Stimulated activated CD8-positive, alpha-beta memory T cell treated with anti-CD3 and anti-CD28 coated beads, Interleukin-2, amount 100 ng/mL, for 48 hours (primary cell): ENCODE results near the gene MRPL40.
"Not testable (repeated sequence)": the region's sequence is repeated elsewhere in the genome, so short reads cannot be mapped to it uniquely, and the experiment has no call there.

ENCODE experiments used
- DNase-seq, 2 donors: peaks; one replicate each; pipeline ENCODE4 v3.0.0-alpha.2; 2020; ENCODE audit warnings: low read depth in 2 of 2

Gene MRPL40

GRCh38 chr22:19440411-19441195 lies 8.3 kb downstream of the MRPL40 start:
- DNase-seq = no peak

GRCh38 chr22:19442166-19442565 lies 9.8 kb downstream of the MRPL40 start:
- DNase-seq = no peak

GRCh38 chr22:19443544-19444211 lies 11.3 kb downstream of the MRPL40 start:
- no peak for DNase-seq

GRCh38 chr22:19445279-19445982 lies 13.1 kb downstream of the MRPL40 start:
- DNase-seq = not testable (repeated sequence)

- DNase-seq = no peak
Measured at GRCh38 chr22:19446603-19447329, 14.4 kb downstream of the MRPL40 start.

GRCh38 chr22:19447330-19448075 lies 15.2 kb downstream of the MRPL40 start, which contains the start of gene C22orf39:
TSS of gene C22orf39 (minus strand) at chr22:19447711. CDS start at chr22:19447688, 23 bp downstream.
- DNase-seq = peak; percentile 72 to 75

GRCh38 chr22:19448076-19448607 lies 15.8 kb downstream of the MRPL40 start:
- DNase-seq = no peak

- DNase-seq = peak in 1 of 2 donors; percentile 41
Measured at GRCh38 chr22:19448739-19449421, 16.5 kb downstream of the MRPL40 start.

GRCh38 chr22:19449422-19449767 lies 17.1 kb downstream of the MRPL40 start:
- no peak for DNase-seq

GRCh38 chr22:19450363-19451175 lies 18.2 kb downstream of the MRPL40 start:
- DNase-seq = no peak

- no peak for DNase-seq
Measured at GRCh38 chr22:19451570-19451969, 19.2 kb downstream of the MRPL40 start.

GRCh38 chr22:19453718-19454117 lies 21.4 kb downstream of the MRPL40 start:
- DNase-seq = no peak

- no peak for DNase-seq
Measured at GRCh38 chr22:19454156-19454555, 21.8 kb downstream of the MRPL40 start.

GRCh38 chr22:19455033-19455432 lies 22.7 kb downstream of the MRPL40 start:
- no peak for DNase-seq

GRCh38 chr22:19455585-19456370 lies 23.4 kb downstream of the MRPL40 start:
- DNase-seq = no peak

GRCh38 chr22:19456541-19456940 lies 24.2 kb downstream of the MRPL40 start:
- no peak for DNase-seq

GRCh38 chr22:19457828-19458428 lies 25.6 kb downstream of the MRPL40 start:
- DNase-seq = no peak

- no peak for DNase-seq
Measured at GRCh38 chr22:19460036-19460435, 27.7 kb downstream of the MRPL40 start.
